ENCODE results near the gene TNIP1.

- TF ChIP-seq CTCF (IDR thresholded peaks at IDR 0.05) = no peak
- TF ChIP-seq EP300 (IDR thresholded peaks at IDR 0.05; ENCODE audit: low read depth) = no peak
- no peak for TF ChIP-seq POLR2A (IDR thresholded peaks at IDR 0.05)
Observed at GRCh38 chr5:151024440-151025249, 56.2 kb downstream of the TNIP1 start.

Data from transverse colon (tissue), 3 donors.